Measurements from ENCODE around the gene STEAP2.
"Not testable (repeated sequence)": the region's sequence is repeated elsewhere in the genome, so short reads cannot be mapped to it uniquely, and the experiment has no call there.

STEAP2 gene

DNA sequence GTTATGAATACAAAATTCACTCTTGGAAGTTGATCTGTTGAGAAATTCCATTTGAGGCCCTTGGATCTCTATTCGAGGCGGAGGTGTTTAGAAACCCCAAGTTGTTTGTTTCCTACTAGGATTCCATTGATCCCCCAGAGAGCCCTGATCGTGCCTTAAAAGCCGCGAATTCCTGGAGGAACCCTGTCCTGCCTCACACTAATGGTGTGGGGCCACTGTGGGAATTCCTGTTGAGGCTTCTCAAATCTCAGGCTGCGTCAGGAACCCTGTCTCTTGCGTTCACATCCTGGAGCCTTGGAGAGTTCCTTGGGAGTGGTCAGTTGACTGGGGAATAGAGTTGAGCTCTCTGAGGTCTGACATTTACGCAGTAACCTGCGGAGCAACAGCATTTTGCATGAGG is 34.6 kb downstream of the STEAP2 start:
- H3K4me1 ChIP-seq (ENCODE audit: control insufficient read depth in 1 of 2, insufficient read depth in 1 of 2, low read depth in 1 of 2, low read length in 1 of 2), result peaks cover 3 to 14% of the 10 kb centered on the region in 2 experiments
- TF ChIP-seq, protein P1, sequence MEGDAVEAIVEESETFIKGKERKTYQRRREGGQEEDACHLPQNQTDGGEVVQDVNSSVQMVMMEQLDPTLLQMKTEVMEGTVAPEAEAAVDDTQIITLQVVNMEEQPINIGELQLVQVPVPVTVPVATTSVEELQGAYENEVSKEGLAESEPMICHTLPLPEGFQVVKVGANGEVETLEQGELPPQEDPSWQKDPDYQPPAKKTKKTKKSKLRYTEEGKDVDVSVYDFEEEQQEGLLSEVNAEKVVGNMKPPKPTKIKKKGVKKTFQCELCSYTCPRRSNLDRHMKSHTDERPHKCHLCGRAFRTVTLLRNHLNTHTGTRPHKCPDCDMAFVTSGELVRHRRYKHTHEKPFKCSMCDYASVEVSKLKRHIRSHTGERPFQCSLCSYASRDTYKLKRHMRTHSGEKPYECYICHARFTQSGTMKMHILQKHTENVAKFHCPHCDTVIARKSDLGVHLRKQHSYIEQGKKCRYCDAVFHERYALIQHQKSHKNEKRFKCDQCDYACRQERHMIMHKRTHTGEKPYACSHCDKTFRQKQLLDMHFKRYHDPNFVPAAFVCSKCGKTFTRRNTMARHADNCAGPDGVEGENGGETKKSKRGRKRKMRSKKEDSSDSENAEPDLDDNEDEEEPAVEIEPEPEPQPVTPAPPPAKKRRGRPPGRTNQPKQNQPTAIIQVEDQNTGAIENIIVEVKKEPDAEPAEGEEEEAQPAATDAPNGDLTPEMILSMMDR (IDR thresholded peaks at IDR 0.05), result no peak
- H3K4me3 ChIP-seq (ENCODE audit: low read depth in 1 of 2, low read length in 1 of 2), result no peak overlapping the region
- H3K9me3 ChIP-seq, result no peaks in the 10 kb centered on the region
- peaks cover 97% of the 10 kb centered on the region for H3K27me3 ChIP-seq
- no peaks in the 10 kb centered on the region for H3K36me3 ChIP-seq
- no peak overlapping the region for H3K27ac ChIP-seq

DNA sequence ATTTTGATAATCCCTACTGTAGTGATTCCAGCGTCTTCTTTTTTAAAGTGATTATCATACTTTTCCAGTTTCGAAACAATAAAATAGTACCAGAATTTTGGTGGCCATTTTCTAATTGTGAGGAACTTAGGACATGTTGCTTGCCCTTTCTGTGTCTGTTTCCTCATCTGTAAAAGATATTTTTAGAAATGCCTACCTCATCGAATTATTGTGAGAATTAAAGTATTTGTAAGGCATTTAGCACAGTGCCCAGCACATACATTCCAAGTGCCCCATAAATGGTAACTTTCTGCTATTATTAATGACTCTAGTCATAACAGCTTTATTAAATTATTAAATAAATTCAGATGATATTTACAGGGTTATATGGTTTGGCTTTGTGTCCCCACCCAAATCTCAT is 37.2 kb downstream of the STEAP2 start:
- no peaks in the 10 kb centered on the region for H3K36me3 ChIP-seq
- H3K27me3 ChIP-seq, result peaks cover 82% of the 10 kb centered on the region
- peaks cover 3 to 14% of the 10 kb centered on the region in 2 experiments for H3K4me1 ChIP-seq (ENCODE audit: control insufficient read depth in 1 of 2, insufficient read depth in 1 of 2, low read depth in 1 of 2, low read length in 1 of 2)
- no peak overlapping the region for H3K4me3 ChIP-seq (ENCODE audit: low read depth in 1 of 2, low read length in 1 of 2)
- no peaks in the 10 kb centered on the region for H3K9me3 ChIP-seq
- H3K27ac ChIP-seq, result no peak overlapping the region
- TF ChIP-seq, protein P1 (IDR thresholded peaks at IDR 0.05), result no peak

DNA sequence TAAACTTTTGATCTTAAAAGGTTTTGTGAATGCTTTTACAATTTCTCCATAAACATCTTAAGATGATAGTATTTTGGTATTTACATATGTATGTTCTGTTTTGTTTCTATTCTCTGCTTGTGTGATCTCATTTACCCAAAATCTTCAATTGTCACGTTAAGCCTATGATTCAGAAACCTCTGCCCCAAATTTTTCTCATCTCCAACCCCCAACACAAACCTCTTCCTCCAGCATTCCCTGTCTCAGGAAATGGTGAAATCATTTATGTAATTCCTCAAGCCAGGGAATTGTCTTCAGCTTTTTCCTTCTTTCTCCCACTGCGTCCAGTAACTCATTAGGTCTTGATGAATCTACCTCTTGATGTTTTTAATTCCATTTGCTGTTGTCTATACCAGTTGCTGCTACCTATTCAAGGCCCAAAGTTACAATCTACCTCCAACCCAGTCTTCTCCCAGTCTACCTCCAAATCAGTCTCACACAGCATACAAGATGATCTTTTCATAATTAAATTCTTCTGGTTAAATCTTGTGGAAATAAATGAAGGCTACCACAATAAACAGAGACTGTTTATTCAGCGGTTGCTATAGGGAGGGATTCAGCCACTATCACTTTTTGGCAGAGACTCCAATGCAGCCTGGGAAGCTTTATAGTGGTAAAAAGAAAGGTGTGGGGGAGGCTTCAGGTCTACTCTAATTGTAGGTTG is 39.2 kb downstream of the STEAP2 start:
- Histone ChIP-seq H3K9me3 (no peaks in the 10 kb centered on the region), H3K4me3 (ENCODE audit: low read depth in 1 of 2, low read length in 1 of 2) (no peak overlapping the region)

DNA sequence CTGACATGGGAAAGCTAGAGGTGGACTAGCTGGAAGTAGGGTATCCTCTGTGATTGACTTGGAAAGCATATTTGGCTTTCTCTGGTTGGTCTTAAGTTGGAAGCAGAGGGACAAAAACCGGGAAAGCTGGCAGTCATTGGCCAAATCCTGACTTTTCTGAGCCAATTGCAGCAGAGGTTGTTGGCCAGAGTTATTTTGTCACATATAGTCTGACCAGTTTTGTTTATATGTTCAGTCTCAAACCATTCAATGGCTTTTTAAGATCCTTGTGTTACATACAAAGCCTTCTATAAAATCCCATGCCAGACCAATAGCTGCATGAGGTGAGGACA is 39.7 kb downstream of the STEAP2 start:
- H3K27ac ChIP-seq, result no peak overlapping the region
- TF ChIP-seq, protein P1 (IDR thresholded peaks at IDR 0.05), result no peak
- peaks cover 57% of the 10 kb centered on the region for H3K27me3 ChIP-seq
- H3K36me3 ChIP-seq, result no peaks in the 10 kb centered on the region
- no peaks in the 10 kb centered on the region for H3K4me1 ChIP-seq (ENCODE audit: control insufficient read depth in 1 of 2, insufficient read depth in 1 of 2, low read depth in 1 of 2, low read length in 1 of 2)
- H3K4me3 ChIP-seq (ENCODE audit: low read depth in 1 of 2, low read length in 1 of 2), result no peak overlapping the region
- no peaks in the 10 kb centered on the region for H3K9me3 ChIP-seq

More for the DNA sequence above, 39.2 kb downstream of the STEAP2 start:
- Histone ChIP-seq H3K36me3 (no peaks in the 10 kb centered on the region), H3K4me1 (ENCODE audit: control insufficient read depth in 1 of 2, insufficient read depth in 1 of 2, low read depth in 1 of 2, low read length in 1 of 2) (peaks cover 0 to 1% of the 10 kb centered on the region in 2 experiments), H3K27me3 (peaks cover 62% of the 10 kb centered on the region), H3K27ac (no peak overlapping the region)
- TF ChIP-seq, protein P1 (IDR thresholded peaks at IDR 0.05), result no peak

DNA sequence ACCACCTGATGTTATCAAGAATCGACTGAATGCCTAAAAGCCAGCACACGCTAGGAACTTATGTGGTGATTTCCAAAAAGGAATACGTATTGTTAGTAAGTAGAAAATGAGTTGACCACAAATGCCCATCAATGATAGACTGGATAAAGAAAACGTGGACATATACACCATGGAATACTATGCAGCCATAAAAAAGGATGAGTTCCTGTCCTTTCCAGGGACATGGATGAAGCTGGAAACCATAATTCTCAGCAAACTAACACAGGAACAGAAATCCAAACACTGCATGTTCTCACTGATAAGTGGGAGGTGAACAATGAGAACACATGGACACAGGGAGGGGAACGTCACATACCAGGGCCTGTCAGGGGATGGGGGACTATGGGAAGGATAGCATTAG is 44.5 kb downstream of the STEAP2 start:
- not testable (repeated sequence) for H3K4me1 ChIP-seq (ENCODE audit: control insufficient read depth in 1 of 2, insufficient read depth in 1 of 2, low read depth in 1 of 2, low read length in 1 of 2); H3K36me3 ChIP-seq; H3K9me3 ChIP-seq; H3K4me3 ChIP-seq (ENCODE audit: low read depth in 1 of 2, low read length in 1 of 2); H3K27ac ChIP-seq
- H3K27me3 ChIP-seq, result peaks cover 34% of the 10 kb centered on the region

DNA sequence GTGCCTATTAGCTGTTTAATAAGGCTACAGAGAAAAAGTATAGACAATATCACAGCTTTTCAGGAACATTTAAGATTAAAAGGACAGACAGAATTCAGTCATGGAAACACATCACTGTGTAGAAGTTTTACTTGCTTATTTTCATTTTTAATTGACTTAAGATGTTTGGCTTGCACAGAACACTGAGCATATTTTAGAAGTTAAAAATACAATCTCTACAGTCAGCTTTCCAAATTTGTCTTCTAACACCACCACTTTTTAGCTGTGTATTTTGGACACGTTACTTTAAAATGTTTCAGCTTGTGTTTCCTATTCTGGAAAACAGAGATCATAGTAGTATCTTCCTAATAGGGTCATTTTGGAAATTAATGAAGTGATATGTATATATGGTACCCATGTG is 45.2 kb downstream of the STEAP2 start:
- TF ChIP-seq, protein P1 (IDR thresholded peaks at IDR 0.05), result no peak
- Histone ChIP-seq H3K4me3 (ENCODE audit: low read depth in 1 of 2, low read length in 1 of 2) (no peak overlapping the region), H3K27me3 (peaks cover 37% of the 10 kb centered on the region), H3K9me3 (no peaks in the 10 kb centered on the region), H3K27ac (no peak overlapping the region), H3K4me1 (ENCODE audit: control insufficient read depth in 1 of 2, insufficient read depth in 1 of 2, low read depth in 1 of 2, low read length in 1 of 2) (no peaks in the 10 kb centered on the region), H3K36me3 (no peaks in the 10 kb centered on the region)

All from neutrophil (primary cell).